ENCODE data around the gene ENOX1.

GRCh38 chr13:43731296-43731695, 55.5 kb downstream of the ENOX1 start:
- no peak for TF ChIP-seq CTCF (optimal IDR thresholded peaks at IDR 0.05 in 1 of 3, IDR thresholded peaks at IDR 0.05 in 1 of 3, conservative IDR thresholded peaks at IDR 0.05 in 1 of 3; ENCODE audit: extremely low read depth in 1 of 3, insufficient read depth in 2 of 3, low read length in 3 of 3)
- no peak for TF ChIP-seq EZH2 (IDR thresholded peaks at IDR 0.05; ENCODE audit: low read length)

Data from keratinocyte (primary cell).